A673 (cell line): ENCODE results near the gene TCP11. TPM values are rescaled to one million over a fixed set of nuclear protein-coding genes. Genes with fewer than 3 reads are reported as not detected.

Source experiments
- BruUV-seq: library from RNA; stranded (reverse); fragments of 400-500 nt; replicated peaks from 2 replicates; lab custom pipeline; 2021; lab: Mats Ljungman, UMichigan
- CTCF ChIA-PET: fragments of 300-600 bp; sonication (Branson Sonifier 250); formaldehyde crosslinking; loops from one replicate; lab custom pipeline; 2022; ENCODE audit warnings: antibody characterized with exemption; lab: Charles Lee
- POLR2A ChIA-PET: fragments of 300-600 bp; sonication (Branson Sonifier 250); formaldehyde crosslinking; loops from one replicate; lab custom pipeline; 2022; ENCODE audit warnings: antibody characterized with exemption; ENCODE audit not compliant: low non-redundant PET; lab: Charles Lee
- DNase-seq: peaks from one replicate; pipeline ENCODE4 v3.0.0-alpha.2; 2015; ENCODE audit warnings: low spot score
- H3K27ac ChIP-seq: fragments of 200-600 bp; sonication (generic); 2 replicates; pipeline ENCODE4 v1.5.1; 2016; ENCODE audit warnings: mixed run types, low read depth, mild to moderate bottlenecking, mixed read lengths, antibody characterized with exemption, low read length; ENCODE audit not compliant: poor library complexity, severe bottlenecking
- H3K27me3 ChIP-seq: fragments of 200-600 bp; sonication (generic); replicated peaks from 2 replicates; pipeline ENCODE4 v1.6.1; 2017; ENCODE audit warnings: mixed run types, low read depth, mild to moderate bottlenecking, mixed read lengths, antibody characterized with exemption, low read length; ENCODE audit not compliant: insufficient read depth, poor library complexity
- H3K36me3 ChIP-seq: fragments of 200-600 bp; sonication (generic); 2 replicates; pipeline ENCODE4 v1.6.1; 2016; ENCODE audit warnings: mixed run types, mild to moderate bottlenecking, mixed read lengths, antibody characterized with exemption, low read length; ENCODE audit not compliant: insufficient read depth, poor library complexity, severe bottlenecking
- H3K4me1 ChIP-seq: fragments of 200-600 bp; sonication (generic); 2 replicates; pipeline ENCODE4 v1.6.1; 2017; ENCODE audit warnings: mixed run types, mild to moderate bottlenecking, mixed read lengths, antibody characterized with exemption, low read length; ENCODE audit not compliant: insufficient read depth, poor library complexity, severe bottlenecking
- H3K4me3 ChIP-seq: fragments of 200-600 bp; sonication (generic); 2 replicates; pipeline ENCODE4 v1.5.1; 2016; ENCODE audit warnings: low read depth, mixed run types, mild to moderate bottlenecking, mixed read lengths, low read length; ENCODE audit not compliant: poor library complexity, severe bottlenecking
- H3K9me3 ChIP-seq: fragments of 200-600 bp; sonication (generic); 2 replicates; pipeline ENCODE4 v1.6.1; 2016; ENCODE audit warnings: mixed run types, low read depth, mild to moderate bottlenecking, mixed read lengths, antibody characterized with exemption, low read length; ENCODE audit not compliant: poor library complexity, severe bottlenecking
- EZH2 ChIP-seq: fragments of 200-600 bp; sonication (generic); IDR thresholded peaks from 2 replicates; pipeline ENCODE4 v1.6.1; 2017; ENCODE audit warnings: borderline replicate concordance, low read depth, mild to moderate bottlenecking, mixed read lengths, antibody characterized with exemption, low read length; ENCODE audit not compliant: poor library complexity, severe bottlenecking
- intact Hi-C: fragments of 100-400 bp; cut with micrococcal nuclease; formaldehyde crosslinking; loops from one replicate; pipeline ENCODE4 v1.10.0; 2022; ENCODE audit not compliant: unreplicated experiment
- total RNA-seq: library from RNA; stranded (reverse); gene quantifications from 2 replicates; pipeline ENCODE4 v1.2.3, GENCODE V29; 2021
- TF ChIP-seq, protein P1 (sequence below): fragments of 300-800, 200-600 bp; sonication (generic); conservative IDR thresholded peaks from 2 replicates; pipeline ENCODE4 v1.5.1; 2017; ENCODE audit warnings: low read depth, mild to moderate bottlenecking, antibody characterized with exemption, low read length, moderate library complexity, mixed read lengths

Gene TCP11
- total RNA-seq, 1 experiment from 2014 or later, result not detected

GRCh38 chr6:35186571-35186970 lies 45.4 kb upstream of the TCP11 start:
- H3K36me3 ChIP-seq, result no peaks in the 10 kb centered on the region
- CTCF ChIA-PET, result no interaction called here
- intact Hi-C loops, result no loop called here
- POLR2A ChIA-PET, result no interaction called here
- no peak for DNase-seq
- no peak overlapping the region for H3K4me3 ChIP-seq
- peaks cover 6% of the 10 kb centered on the region for H3K4me1 ChIP-seq
- H3K27ac ChIP-seq, result no peak overlapping the region
- no peaks in the 10 kb centered on the region for H3K9me3 ChIP-seq
- H3K27me3 ChIP-seq, result no peaks in the 10 kb centered on the region
- TF ChIP-seq EZH2, result no peak
- TF ChIP-seq, protein P1, sequence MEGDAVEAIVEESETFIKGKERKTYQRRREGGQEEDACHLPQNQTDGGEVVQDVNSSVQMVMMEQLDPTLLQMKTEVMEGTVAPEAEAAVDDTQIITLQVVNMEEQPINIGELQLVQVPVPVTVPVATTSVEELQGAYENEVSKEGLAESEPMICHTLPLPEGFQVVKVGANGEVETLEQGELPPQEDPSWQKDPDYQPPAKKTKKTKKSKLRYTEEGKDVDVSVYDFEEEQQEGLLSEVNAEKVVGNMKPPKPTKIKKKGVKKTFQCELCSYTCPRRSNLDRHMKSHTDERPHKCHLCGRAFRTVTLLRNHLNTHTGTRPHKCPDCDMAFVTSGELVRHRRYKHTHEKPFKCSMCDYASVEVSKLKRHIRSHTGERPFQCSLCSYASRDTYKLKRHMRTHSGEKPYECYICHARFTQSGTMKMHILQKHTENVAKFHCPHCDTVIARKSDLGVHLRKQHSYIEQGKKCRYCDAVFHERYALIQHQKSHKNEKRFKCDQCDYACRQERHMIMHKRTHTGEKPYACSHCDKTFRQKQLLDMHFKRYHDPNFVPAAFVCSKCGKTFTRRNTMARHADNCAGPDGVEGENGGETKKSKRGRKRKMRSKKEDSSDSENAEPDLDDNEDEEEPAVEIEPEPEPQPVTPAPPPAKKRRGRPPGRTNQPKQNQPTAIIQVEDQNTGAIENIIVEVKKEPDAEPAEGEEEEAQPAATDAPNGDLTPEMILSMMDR, result no peak
- no TSS peak for BruUV-seq

- Histone ChIP-seq H3K36me3 (no peaks in the 10 kb centered on the region), H3K27me3 (no peaks in the 10 kb centered on the region), H3K27ac (no peak overlapping the region), H3K4me1 (peaks cover 10% of the 10 kb centered on the region), H3K4me3 (no peak overlapping the region), H3K9me3 (no peaks in the 10 kb centered on the region)
- POLR2A ChIA-PET, result no interaction called here
- no peak for DNase-seq
- no TSS peak for BruUV-seq
- intact Hi-C loops, result no loop called here
- CTCF ChIA-PET, result no interaction called here
- TF ChIP-seq, protein P1, result no peak
- TF ChIP-seq EZH2, result no peak
Observed at GRCh38 chr6:35185971-35186370, 44.8 kb upstream of the TCP11 start.

- H3K36me3 ChIP-seq, result no peaks in the 10 kb centered on the region
- no peak for DNase-seq
- H3K4me1 ChIP-seq, result peaks cover 10% of the 10 kb centered on the region
- TF ChIP-seq, protein P1, result no peak
- TF ChIP-seq EZH2, result no peak
- H3K27me3 ChIP-seq, result no peaks in the 10 kb centered on the region
- ChIA-PET POLR2A (no interaction called here), CTCF (no interaction called here)
- no TSS peak for BruUV-seq
- no peak overlapping the region for H3K27ac ChIP-seq
- H3K9me3 ChIP-seq, result no peaks in the 10 kb centered on the region
- H3K4me3 ChIP-seq, result no peak overlapping the region
- intact Hi-C loops, result no loop called here
Observed at GRCh38 chr6:35185302-35185681, 44.2 kb upstream of the TCP11 start.
